Bronchial epithelial cell (primary cell): Measurements from ENCODE around the gene SHC2. TPM values are rescaled to one million over a fixed set of nuclear protein-coding genes. Genes with fewer than 3 reads are reported as not detected.

ENCODE experiments used
- DNase-seq: peaks from one replicate; pipeline ENCODE4 v3.0.0-alpha.2; 2010; ENCODE audit warnings: low read depth
- FAIRE-seq: peaks from 2 replicates; lab custom pipeline; 2011; peaks lifted over from hg19 to GRCh38; lab: Jason Lieb, UNC
- H3K27me3 ChIP-seq: 2 replicates; pipeline ENCODE4 v1.5.1; 2011; ENCODE audit warnings: low read length; ENCODE audit not compliant: control insufficient read depth, insufficient read depth
- H3K36me3 ChIP-seq: 2 replicates; pipeline ENCODE4 v1.5.1; 2011; ENCODE audit warnings: low read length; ENCODE audit not compliant: control insufficient read depth, insufficient read depth
- H3K4me3 ChIP-seq: 2 replicates; pipeline ENCODE4 v1.5.1; 2011; ENCODE audit warnings: mild to moderate bottlenecking, low read depth, low read length, control low read depth
- total RNA-seq: library from RNA; depleted of rRNA; stranded (reverse); fragments of >200 nt; gene quantifications from 2 replicates; pipeline ENCODE4 v1.2.1, GENCODE V29; 2014
- TF ChIP-seq, protein P1 (sequence below): IDR thresholded peaks from 2 replicates; pipeline ENCODE4 v1.5.1; 2011; ENCODE audit warnings: mild to moderate bottlenecking, moderate library complexity, low read length, control low read depth, inconsistent platforms; ENCODE audit not compliant: insufficient read depth, severe bottlenecking

Gene SHC2
- total RNA-seq, 1 donor from 2014 or later = under 0.01 TPM

DNA sequence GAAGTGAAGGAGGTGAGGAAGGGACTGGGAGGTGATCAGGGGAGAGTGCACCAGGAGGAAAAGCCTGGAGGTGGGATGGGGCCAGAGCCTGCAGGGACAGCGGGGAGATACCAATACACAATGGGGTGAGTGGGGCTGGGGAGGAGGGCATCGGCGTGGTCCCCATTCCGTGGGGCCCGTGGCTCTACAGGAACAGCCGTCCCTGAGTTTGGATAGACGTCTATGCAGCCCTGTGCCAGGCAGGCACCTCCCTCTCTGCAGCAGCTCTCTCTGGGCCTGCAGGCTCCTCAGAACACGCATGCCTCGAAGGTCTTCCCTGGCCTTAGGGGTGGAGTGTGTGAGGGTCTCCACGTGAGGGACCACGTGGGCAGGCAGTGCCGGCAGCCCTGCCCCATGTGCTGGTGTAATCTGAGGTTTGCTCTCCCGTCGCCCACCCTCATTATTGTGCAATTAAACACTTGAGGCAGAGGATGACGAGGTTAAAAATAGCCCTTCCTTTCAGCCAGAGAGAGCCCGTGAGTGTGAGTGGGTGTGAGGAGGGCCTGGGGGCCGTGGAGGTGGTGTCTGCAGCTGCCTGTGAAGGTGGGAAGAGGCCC lies 68.4 kb downstream of the SHC2 start:
- TF ChIP-seq, protein P1, sequence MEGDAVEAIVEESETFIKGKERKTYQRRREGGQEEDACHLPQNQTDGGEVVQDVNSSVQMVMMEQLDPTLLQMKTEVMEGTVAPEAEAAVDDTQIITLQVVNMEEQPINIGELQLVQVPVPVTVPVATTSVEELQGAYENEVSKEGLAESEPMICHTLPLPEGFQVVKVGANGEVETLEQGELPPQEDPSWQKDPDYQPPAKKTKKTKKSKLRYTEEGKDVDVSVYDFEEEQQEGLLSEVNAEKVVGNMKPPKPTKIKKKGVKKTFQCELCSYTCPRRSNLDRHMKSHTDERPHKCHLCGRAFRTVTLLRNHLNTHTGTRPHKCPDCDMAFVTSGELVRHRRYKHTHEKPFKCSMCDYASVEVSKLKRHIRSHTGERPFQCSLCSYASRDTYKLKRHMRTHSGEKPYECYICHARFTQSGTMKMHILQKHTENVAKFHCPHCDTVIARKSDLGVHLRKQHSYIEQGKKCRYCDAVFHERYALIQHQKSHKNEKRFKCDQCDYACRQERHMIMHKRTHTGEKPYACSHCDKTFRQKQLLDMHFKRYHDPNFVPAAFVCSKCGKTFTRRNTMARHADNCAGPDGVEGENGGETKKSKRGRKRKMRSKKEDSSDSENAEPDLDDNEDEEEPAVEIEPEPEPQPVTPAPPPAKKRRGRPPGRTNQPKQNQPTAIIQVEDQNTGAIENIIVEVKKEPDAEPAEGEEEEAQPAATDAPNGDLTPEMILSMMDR = no peak
- H3K4me3 ChIP-seq = no peak overlapping the region
- no peak for DNase-seq
- H3K27me3 ChIP-seq = no peaks in the 10 kb centered on the region
- FAIRE-seq = no peak
- H3K36me3 ChIP-seq = no peaks in the 10 kb centered on the region

DNA sequence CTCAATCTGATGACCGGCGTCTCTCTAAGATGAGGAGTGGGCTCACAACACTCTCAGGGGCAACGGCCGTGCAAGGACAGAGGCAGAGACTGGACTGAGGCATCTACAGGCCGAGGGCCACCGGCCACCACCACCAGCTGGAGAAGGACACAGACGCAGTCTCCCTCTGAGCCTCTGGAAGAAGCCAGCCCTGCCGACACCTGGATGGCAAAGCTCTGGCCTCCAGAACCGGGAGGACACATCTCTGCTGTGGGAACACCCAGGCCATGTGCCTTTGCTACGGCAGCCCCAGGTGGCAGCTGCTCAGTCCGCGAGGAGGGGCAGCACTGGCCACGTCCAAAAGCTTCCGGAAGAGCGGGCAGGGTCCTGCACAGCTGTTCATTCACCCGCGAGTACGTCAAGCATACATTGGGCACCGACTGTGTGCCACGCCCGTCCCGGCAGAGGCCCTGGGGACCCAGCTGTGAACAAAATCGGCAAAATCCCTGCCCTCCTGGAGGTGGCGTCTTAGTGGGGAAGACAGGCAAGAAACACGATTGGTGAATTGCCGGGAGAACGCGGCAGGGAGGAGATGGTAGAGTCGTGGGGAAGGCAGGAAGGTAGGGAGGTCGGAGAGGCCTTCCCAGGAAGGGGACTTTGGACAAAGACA lies 69.0 kb downstream of the SHC2 start:
- DNase-seq (no peak), FAIRE-seq (no peak)
- TF ChIP-seq, protein P1 = no peak
- Histone ChIP-seq H3K36me3 (no peaks in the 10 kb centered on the region), H3K4me3 (no peak overlapping the region), H3K27me3 (no peaks in the 10 kb centered on the region)

DNA sequence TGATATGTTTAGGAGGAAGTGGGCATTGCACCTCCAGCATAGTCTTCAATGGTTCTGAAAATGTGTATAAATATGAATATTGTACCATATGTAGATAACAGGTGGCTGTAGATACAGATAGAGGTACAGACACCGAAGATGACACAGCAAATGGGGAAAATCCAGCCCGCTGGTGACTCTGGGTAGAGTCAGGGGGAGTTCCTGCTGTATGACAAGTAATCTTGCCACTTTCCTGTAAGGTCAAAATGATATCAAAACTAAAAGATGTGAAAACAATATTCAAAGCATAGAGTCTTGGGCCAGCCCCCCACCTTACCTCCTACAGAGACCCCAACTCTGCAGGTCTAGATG lies 69.7 kb downstream of the SHC2 start:
- no peak for DNase-seq
- TF ChIP-seq, protein P1 = no peak
- no peak for FAIRE-seq
- Histone ChIP-seq H3K36me3 (no peaks in the 10 kb centered on the region), H3K27me3 (no peaks in the 10 kb centered on the region), H3K4me3 (no peak overlapping the region)

DNA sequence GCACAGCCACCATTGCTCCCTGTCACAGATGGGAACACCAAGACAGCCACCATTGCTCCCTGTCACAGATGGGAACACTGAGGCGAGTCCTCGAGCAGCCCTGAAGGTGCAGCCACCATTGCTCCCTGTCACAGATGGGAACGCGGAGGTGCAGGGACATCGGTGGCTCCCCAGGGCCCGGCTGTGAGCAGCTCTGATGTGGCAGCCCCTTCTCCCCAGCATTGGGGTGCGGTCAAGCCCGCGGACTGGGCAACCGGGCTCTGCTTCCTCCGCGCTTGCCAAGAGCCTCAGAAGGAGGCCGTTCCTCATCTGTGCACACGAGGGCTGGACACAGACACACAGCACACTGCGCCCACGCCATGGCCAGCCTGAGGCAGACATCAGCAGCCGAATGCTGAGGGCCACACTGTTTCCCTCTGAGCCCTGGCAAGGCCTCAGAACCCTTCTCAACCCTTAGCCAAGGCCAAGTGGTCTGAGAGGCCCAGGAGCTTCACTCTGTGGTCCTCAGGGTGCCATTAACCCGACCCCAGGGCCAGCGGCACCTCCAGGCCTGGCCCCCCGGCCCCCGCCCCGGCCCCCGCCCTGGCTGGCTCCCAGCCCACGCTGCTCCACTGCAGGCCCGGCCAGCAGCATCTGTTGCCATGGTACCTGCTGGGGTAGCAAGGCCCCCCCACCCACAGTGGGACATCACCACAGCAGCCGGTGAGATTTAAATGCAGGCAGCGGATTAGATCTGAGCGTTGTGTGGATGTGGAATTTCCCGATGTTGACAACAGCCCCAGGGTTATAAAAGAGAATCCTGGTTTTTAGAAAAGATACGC lies 70.2 kb downstream of the SHC2 start:
- no peaks in the 10 kb centered on the region for H3K36me3 ChIP-seq
- FAIRE-seq (no peak), DNase-seq (no peak)

DNA sequence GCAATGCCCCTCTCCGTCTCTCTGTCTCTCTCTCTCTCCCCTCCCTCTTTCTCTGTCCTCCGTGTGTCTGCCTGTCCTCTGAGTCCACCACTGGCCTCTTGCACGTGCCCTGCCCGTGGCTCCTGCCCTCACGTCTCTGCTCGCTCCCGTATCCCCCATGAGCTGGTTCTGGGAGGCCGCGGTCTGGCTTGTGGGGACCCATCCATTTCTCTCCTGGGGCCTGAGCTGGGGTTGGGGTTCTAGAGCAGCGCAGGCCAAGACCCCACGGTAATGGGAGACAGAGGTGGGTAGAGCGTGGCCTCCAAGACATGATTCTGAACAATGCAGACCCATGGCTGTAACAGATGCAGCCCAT lies 70.9 kb downstream of the SHC2 start:
- no peaks in the 10 kb centered on the region for H3K36me3 ChIP-seq
- no peaks in the 10 kb centered on the region for H3K27me3 ChIP-seq
- FAIRE-seq = no peak
- no peak for DNase-seq
- H3K4me3 ChIP-seq = no peak overlapping the region
- TF ChIP-seq, protein P1 = no peak

More for the DNA sequence above, 70.2 kb downstream of the SHC2 start:
- no peak overlapping the region for H3K4me3 ChIP-seq
- TF ChIP-seq, protein P1 = no peak
- no peaks in the 10 kb centered on the region for H3K27me3 ChIP-seq
